ENCODE data around the gene ZBTB32.
A peak's percentile ranks its signal among the peaks of the same experiment; 100 is the strongest.

Gene ZBTB32

GRCh38 chr19:35753634-35754369 is 49.4 kb downstream of the ZBTB32 start:
- DNase-seq, result no peak

GRCh38 chr19:35754370-35755130 is 50.2 kb downstream of the ZBTB32 start:
- no peak for DNase-seq

- DNase-seq, result no peak
Measured at GRCh38 chr19:35755131-35755549, 50.8 kb downstream of the ZBTB32 start.

DNA sequence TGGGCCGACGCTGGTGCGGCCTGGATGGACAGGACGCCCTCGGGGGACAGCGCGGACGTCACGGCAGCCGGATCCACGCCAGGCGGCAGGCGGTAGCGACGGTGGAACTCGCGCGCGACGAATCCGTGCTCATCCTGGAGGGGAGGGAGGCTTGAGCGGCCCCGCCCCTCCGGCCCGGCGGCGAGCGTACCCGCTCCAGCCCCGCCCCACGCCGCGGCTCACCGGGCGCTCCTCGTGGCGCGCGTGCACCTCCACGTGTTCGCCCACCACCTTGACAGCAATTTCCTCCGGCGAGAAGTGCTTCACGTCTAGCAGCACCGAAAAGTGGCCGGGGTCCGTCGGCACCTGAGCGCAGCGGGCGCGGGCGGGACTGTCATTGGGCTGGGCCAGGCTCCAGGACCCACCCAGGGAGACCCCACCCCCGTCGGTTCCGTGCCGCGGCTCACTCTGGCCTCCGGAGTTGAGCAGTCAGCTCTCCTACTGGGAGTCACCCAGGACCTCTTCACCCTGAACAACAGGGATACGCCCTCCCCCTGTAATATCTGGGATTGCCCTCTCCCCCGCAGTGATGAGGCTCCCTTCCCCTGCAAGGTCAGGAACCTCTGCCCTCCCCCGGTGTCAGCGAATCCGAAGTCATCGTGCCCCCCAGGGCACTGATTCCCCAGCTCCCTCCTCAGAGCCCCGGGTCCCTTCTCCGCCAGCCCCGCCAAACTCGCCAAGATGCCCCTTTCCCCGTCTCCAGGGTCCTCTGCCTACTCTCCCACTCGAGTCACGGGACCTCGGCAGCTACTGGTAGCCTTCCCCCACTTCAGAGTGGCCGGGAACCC is 51.4 kb downstream of the ZBTB32 start:
- DNase-seq, result peak; percentile 19

GRCh38 chr19:35756377-35757230 is 52.2 kb downstream of the ZBTB32 start, which contains the start of gene HSPB6:
HSPB6 (minus strand) TSS chr19:35757029; CDS start chr19:35757008, 21 bp downstream.
- no peak for DNase-seq

DNA sequence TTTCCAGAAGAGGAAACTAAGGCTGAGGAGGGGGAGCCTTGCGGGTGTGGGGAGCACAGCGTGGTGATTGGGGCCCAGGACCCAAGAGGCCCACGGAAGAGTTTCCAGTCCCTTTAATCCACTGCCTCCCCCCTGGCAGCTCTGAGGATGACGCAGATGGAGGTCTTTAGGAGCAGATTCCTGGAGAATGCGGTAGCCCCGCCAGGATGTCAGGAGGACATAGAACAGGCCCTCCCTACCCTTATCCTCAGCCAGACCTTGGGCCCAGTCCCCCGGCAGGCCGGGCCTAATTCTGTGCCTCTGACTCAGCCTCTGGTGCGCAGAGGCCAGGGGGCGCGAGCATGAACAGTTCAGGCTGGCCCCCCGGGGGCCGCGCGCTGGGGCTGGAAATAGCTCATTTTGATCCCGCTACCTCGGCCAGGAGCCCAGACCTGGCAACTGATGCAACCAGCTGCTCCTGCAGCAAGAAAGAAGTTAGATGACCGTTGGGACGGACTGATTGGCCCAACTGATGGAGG is 52.9 kb downstream of the ZBTB32 start:
- DNase-seq, result no peak

DNA sequence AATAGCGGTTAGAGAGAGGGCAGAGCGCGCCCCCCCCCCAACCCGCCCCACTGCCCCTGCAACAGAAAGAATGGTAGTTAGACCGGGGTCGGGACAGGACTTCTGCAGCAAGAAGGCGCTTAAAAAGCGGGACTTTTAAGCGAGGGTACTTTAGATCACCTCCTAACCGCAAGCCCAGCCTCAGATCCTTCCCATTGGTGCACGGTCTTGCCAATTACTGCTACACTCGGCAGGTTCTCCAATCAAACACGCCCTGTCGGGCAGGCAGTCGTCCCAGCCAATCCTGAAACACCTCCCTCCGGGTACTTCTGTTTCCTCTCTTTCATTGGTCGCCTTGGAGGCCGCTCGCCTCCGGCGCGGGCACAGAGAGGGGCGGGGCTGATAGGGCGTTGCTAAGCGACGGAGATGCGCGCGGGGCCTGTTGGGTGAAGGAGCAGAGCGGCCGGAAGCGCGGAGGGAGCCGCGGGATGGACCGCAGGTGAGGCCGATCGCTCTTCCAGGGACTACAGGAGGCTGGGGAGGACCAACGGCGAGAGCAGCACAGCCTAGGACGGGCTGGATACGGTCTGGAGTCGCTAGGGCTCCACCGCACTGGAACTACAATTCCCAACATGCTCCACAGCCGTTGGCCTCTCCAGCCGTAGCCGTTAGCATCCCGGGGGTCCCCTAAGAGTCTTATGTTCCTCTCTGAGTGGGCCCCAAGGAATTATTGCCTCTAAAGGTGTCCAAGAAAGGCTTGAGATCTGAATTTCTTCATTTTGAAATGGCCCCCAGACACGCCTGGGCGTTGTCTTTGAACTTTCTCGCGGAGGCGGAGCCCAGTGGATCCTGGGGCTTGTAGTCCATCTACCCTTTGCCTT is 53.6 kb downstream of the ZBTB32 start, which contains the start of gene PROSER3:
Gene PROSER3, plus strand, starts transcription at position 428 of the 860 bp plus-strand sequence. Its CDS starts 40 bp downstream, at position 468.
- DNase-seq, result peak; percentile 98

DNA sequence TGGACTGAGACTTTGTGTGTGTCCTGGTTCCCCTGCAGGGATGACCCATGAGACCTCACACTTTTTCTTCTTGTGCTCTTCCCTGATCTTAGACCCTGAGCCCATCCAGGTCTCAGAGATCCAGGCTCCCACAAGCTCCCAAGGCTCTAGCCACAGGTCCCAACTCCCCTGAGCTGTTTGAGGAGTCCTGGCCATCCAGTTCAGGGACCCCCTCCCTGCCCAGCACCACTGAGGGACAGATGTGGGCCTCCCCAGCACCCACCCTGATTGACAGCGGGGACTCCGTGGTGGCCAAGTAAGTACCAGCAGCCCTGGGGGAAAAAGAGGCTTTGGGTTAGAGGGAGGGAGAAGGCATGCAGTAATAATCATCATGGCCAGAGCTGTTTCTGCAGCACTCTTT is 55.3 kb downstream of the ZBTB32 start:
- DNase-seq, result no peak

DNA sequence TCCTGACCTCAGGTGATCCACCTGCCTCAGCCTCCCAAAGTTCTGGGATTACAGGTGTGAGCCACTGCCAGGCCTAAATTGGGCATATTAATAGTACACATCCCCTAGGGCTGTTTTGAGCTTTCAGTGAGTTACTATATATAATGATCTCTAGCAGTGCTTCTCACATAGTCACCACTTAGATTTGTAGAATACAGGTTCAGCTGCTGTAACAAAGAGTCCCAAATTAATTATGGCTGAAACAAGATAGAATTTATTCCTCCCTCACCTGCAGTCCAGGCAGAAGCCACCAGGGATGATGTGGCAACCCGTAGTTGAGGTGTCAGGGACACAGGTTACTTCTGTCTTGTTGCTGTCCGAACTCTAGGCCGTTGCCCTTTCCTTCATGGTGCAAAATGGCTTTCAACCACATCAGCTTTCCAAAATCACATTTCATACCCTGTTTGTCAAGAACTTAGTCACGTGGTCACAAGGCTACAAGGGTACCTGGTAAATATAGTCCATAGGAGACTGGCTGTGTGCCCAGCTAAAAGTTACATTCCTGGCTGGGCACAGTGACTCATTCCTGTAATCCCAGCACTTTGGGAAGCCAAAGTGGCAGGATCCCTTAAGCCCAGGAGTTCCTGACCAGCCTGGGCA is 56.5 kb downstream of the ZBTB32 start:
- no peak for DNase-seq

DNA sequence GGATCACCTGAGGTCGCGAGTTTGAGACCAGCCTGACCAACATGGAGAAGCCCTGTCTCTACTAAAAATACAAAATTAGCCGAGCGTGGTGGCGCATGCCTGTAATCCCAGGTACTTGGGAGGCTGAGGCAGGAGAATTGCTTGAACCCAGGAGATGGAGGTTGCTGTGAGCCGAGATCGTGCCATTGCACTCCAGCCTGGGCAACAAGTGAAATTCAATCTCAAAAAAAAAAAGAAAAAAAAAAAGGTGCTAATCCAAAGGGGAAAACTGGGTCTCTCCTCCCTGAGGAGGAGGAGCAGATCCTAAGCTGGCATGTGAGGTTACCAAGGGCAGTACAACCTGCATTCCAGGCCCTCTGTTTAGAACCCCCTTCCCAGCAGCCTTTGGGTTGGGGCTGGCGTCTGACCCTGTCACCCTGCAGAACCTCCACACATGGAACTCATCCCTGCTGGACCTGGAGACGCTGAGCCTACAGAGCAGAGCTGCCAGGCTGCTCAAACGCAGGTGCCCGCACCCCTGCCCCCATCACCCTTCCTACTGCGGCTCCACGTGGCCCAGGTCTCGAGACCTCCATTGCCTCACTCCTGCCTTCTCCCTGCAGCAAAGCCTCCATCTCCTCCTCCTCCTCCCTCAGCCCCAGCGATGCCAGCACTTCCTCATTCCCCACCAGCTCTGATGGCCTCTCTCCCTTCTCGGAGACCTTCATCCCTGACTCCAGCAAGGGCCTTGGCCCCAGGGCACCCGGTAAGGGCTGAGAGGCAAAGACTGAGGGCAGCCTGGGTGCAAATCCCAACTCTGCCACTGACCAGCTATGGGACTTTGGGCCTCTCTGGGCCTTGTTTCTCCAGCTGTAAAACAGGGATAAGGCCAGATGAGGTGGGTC is 60.3 kb downstream of the ZBTB32 start:
- no peak for DNase-seq

All from effector CD8-positive, alpha-beta T cell (primary cell).